HCT116 (cell line): ENCODE results near the gene PRKG1. TPM values are rescaled to one million over a fixed set of nuclear protein-coding genes. Genes with fewer than 3 reads are reported as not detected.

Source experiments
- ATAC-seq: fragments of 200-7000 bp; cut with Tn5 transposase; 2 replicates; pipeline ENCODE4 v1.9.1; 2020; ENCODE audit warnings: mild to moderate bottlenecking, moderate library complexity
- BruUV-seq: library from RNA; stranded (reverse); fragments of 400-500 nt; replicated peaks from 2 replicates; lab custom pipeline; 2021; lab: Mats Ljungman, UMichigan
- CTCF ChIA-PET: fragments of 300-600 bp; sonication (Branson Sonifier 250); formaldehyde crosslinking; loops from one replicate; lab custom pipeline; 2021; ENCODE audit warnings: antibody characterized with exemption; lab: Charles Lee
- POLR2A ChIA-PET: fragments of 300-600, 350-600 bp; sonication (Branson Sonifier 250); formaldehyde crosslinking; loops from one replicate; lab custom pipeline; 2021; ENCODE audit warnings: antibody characterized with exemption; lab: Charles Lee
- RAD21 ChIA-PET, 2 experiments: fragments of 300-600 bp; sonication (Branson Sonifier 250); formaldehyde crosslinking; loops; one replicate each; lab custom pipeline; 2023; ENCODE audit warnings: low total read pairs in 2 of 2; ENCODE audit not compliant: uncharacterized antibody in 2 of 2, unreplicated experiment in 2 of 2, low non-redundant PET in 1 of 2; lab: Charles Lee
- DNase-seq: peaks from one replicate; pipeline ENCODE4 v3.0.0-alpha.2; 2010; ENCODE audit warnings: low read depth, low spot score
- H2AFZ ChIP-seq: fragments of 200-600 bp; shearing (Covaris generic), sonication (generic); 2 replicates; pipeline ENCODE4 v1.6.1; 2017; ENCODE audit warnings: low read depth, mixed run types, mixed read lengths, antibody characterized with exemption, low read length; ENCODE audit not compliant: poor library complexity, severe bottlenecking
- H3K27ac ChIP-seq: 2 replicates; pipeline ENCODE4 v1.5.1; 2012; ENCODE audit warnings: low read depth, low read length
- H3K27me3 ChIP-seq: fragments of 200-600 bp; sonication (generic); 2 replicates; pipeline ENCODE4 v1.6.1; 2016; ENCODE audit warnings: mixed run types, low read length, mixed read lengths; ENCODE audit not compliant: insufficient read depth
- H3K36me3 ChIP-seq, 2 experiments: fragments of 200-500 bp in 1 of 2; fragments of 200-600 bp in 1 of 2; sonication (Bioruptor generic) in 1 of 2; sonication (generic) in 1 of 2; 2 replicates each; pipeline versions ENCODE4 v1.5.1 to v1.6.1; 2014 to 2016; ENCODE audit warnings: low read length in 2 of 2, inconsistent platforms in 1 of 2, mixed read lengths in 1 of 2, mixed run types in 1 of 2; ENCODE audit not compliant: insufficient read depth in 2 of 2, control insufficient read depth in 1 of 2
- H3K4me1 ChIP-seq, 2 experiments: fragments of 200-600 bp in 1 of 2; sonication (generic) in 1 of 2; 2 replicates each; pipeline versions ENCODE4 v1.5.1 to v1.6.1; 2012 to 2017; ENCODE audit warnings: low read length in 2 of 2, inconsistent platforms in 1 of 2, mild to moderate bottlenecking in 1 of 2, mixed read lengths in 1 of 2, mixed run types in 1 of 2, moderate library complexity in 1 of 2; ENCODE audit not compliant: insufficient read depth in 2 of 2, control insufficient read depth in 1 of 2
- H3K4me2 ChIP-seq: fragments of 200-600 bp; sonication (generic); 2 replicates; pipeline ENCODE4 v1.6.1; 2017; ENCODE audit warnings: mixed run types, low read length, mixed read lengths
- H3K4me3 ChIP-seq, 2 experiments: fragments of 200-600 bp in 1 of 2; sonication (generic) in 1 of 2; replicated peaks in 1 of 2; 2 replicates each; pipeline ENCODE4 v1.5.1; 2011 to 2016; ENCODE audit warnings: low read length in 2 of 2, control low read depth in 1 of 2, low read depth in 1 of 2, mild to moderate bottlenecking in 1 of 2, mixed read lengths in 1 of 2, mixed run types in 1 of 2
- H3K79me2 ChIP-seq: fragments of 200-600 bp; sonication (generic); 2 replicates; pipeline ENCODE4 v1.6.1; 2017; ENCODE audit warnings: mild to moderate bottlenecking, mixed run types, low read length, moderate library complexity, mixed read lengths; ENCODE audit not compliant: insufficient read depth
- H3K9ac ChIP-seq: fragments of 200-600 bp; sonication (generic); 2 replicates; pipeline ENCODE4 v1.6.1; 2016; ENCODE audit warnings: low read length, mixed read lengths
- H3K9me2 ChIP-seq: fragments of 200-600 bp; sonication (generic), shearing (Covaris generic); 2 replicates; pipeline ENCODE4 v1.6.1; 2017; ENCODE audit warnings: mixed run types, mild to moderate bottlenecking, moderate library complexity; ENCODE audit not compliant: insufficient read depth
- H3K9me3 ChIP-seq, 2 experiments: fragments of 200-500 bp in 1 of 2; fragments of 200-600 bp in 1 of 2; sonication (Bioruptor generic) in 1 of 2; sonication (generic) in 1 of 2; 2 replicates each; pipeline ENCODE4 v1.6.1; 2014 to 2017; ENCODE audit warnings: low read length in 2 of 2, mixed read lengths in 2 of 2, inconsistent platforms in 1 of 2, low read depth in 1 of 2, mild to moderate bottlenecking in 1 of 2, mixed run types in 1 of 2, moderate library complexity in 1 of 2; ENCODE audit not compliant: control insufficient read depth in 1 of 2, insufficient read depth in 1 of 2
- H4K20me1 ChIP-seq: fragments of 200-600 bp; sonication (generic), shearing (Covaris generic); 2 replicates; pipeline ENCODE4 v1.6.1; 2017; ENCODE audit warnings: mixed run types, mild to moderate bottlenecking, moderate library complexity; ENCODE audit not compliant: insufficient read depth
- CBX3 ChIP-seq: IDR thresholded peaks from 2 replicates; pipeline ENCODE4 v1.6.1; 2012; ENCODE audit warnings: low read depth
- CEBPB ChIP-seq: IDR thresholded peaks from 2 replicates; pipeline ENCODE4 v1.6.1; 2012; ENCODE audit warnings: low read depth
- CTCF ChIP-seq, 3 experiments: fragments of 200-600 bp in 1 of 3; sonication (generic) in 1 of 3; IDR thresholded peaks in 2 of 3; conservative IDR thresholded peaks in 1 of 3; 2 replicates each; pipeline ENCODE4 v1.5.1; 2012 to 2017; ENCODE audit warnings: low read depth in 2 of 3, low read length in 2 of 3, antibody characterized with exemption in 1 of 3, borderline replicate concordance in 1 of 3, control low read depth in 1 of 3, mild to moderate bottlenecking in 1 of 3, mixed read lengths in 1 of 3, mixed run types in 1 of 3, moderate library complexity in 1 of 3; ENCODE audit not compliant: insufficient read depth in 1 of 3
- EZH2 ChIP-seq: fragments of 200-600 bp; sonication (generic); IDR thresholded peaks from 2 replicates; pipeline ENCODE4 v1.6.1; 2017; ENCODE audit warnings: antibody characterized with exemption, mixed run types
- MAX ChIP-seq: IDR thresholded peaks from 2 replicates; pipeline ENCODE4 v1.6.1; 2012
- REST ChIP-seq: IDR thresholded peaks from 2 replicates; pipeline ENCODE4 v1.6.1; 2012; ENCODE audit warnings: low read depth
- YY1 ChIP-seq: IDR thresholded peaks from 2 replicates; pipeline ENCODE4 v1.6.1; 2011; ENCODE audit warnings: low read length, low read depth, moderate library complexity, mild to moderate bottlenecking; ENCODE audit not compliant: insufficient replicate concordance; ENCODE audit errors: extremely low read depth
- intact Hi-C: fragments of 100-400 bp; cut with micrococcal nuclease; formaldehyde crosslinking; loops from 2 replicates; pipeline ENCODE4 v1.10.0; 2022
- total RNA-seq: library from RNA; stranded (reverse); gene quantifications from one replicate; pipeline ENCODE4 v1.2.1, GENCODE V29; 2021; ENCODE audit not compliant: unreplicated experiment

PRKG1 gene
- total RNA-seq, 1 experiment from 2014 or later, result 1.4 TPM

GRCh38 chr10:51048792-51049191, 25.5 kb upstream of the PRKG1 start:
- Histone ChIP-seq H3K9me2 (no peaks in the 10 kb centered on the region), H3K79me2 (no peaks in the 10 kb centered on the region), H4K20me1 (no peaks in the 10 kb centered on the region), H3K9ac (no peak overlapping the region), H3K9me3 (no peaks in the 10 kb centered on the region), H2AFZ (no peak overlapping the region), H3K4me1 (no peaks in the 10 kb centered on the region), H3K4me3 (no peak overlapping the region), H3K4me2 (no peak overlapping the region)
- intact Hi-C loops, result no loop called here
- TF ChIP-seq CBX3 (no peak), YY1 (no peak), EZH2 (no peak), CTCF (IDR thresholded peaks at IDR 0.05 in 2 of 3, conservative IDR thresholded peaks at IDR 0.05 in 1 of 3; ENCODE audit: borderline replicate concordance in 1 of 3, insufficient read depth in 1 of 3, low read depth in 2 of 3, low read length in 2 of 3) (no peak), MAX (no peak), REST (no peak), CEBPB (no peak)
- TF ChIP-seq, all 23 proteins: peak for 0
- no peak for DNase-seq
- no peaks in the 10 kb centered on the region for H3K36me3 ChIP-seq
- POLR2A ChIA-PET, result no interaction called here
- no peak overlapping the region for H3K27ac ChIP-seq
- BruUV-seq, result no TSS peak
- CTCF ChIA-PET, result no interaction called here
- ATAC-seq, result no peak
- RAD21 ChIA-PET, result no interaction called here
- H3K27me3 ChIP-seq, result no peaks in the 10 kb centered on the region
